Suprapubic skin (tissue), 4 donors: Measurements from ENCODE around the gene SORCS2.

Source experiments
- EP300 ChIP-seq: sonication (generic); formaldehyde crosslinking; IDR thresholded peaks from one replicate; pipeline ENCODE4 v1.6.1; 2017; ENCODE audit warnings: antibody characterized with exemption
- POLR2A ChIP-seq, 2 donors: fragments of 450-650 bp; IDR thresholded peaks; one replicate each; pipeline ENCODE4 v1.6.1; 2017; ENCODE audit warnings: antibody characterized with exemption in 2 of 2, mild to moderate bottlenecking in 2 of 2, moderate library complexity in 2 of 2
- POLR2AphosphoS5 ChIP-seq, 3 donors: sonication (generic); formaldehyde crosslinking; IDR thresholded peaks; one replicate each; pipeline ENCODE4 v1.6.1; 2017; ENCODE audit warnings: antibody characterized with exemption in 3 of 3
- TF ChIP-seq, protein P1 (sequence below), 2 donors: fragments of 200-600 bp in 1 of 2; fragments of 450-650 bp in 1 of 2; sonication (generic) in 1 of 2; IDR thresholded peaks; one replicate each; pipeline ENCODE4 v1.5.1; 2016 to 2019; ENCODE audit warnings: antibody characterized with exemption in 2 of 2, mild to moderate bottlenecking in 1 of 2, moderate library complexity in 1 of 2

DNA sequence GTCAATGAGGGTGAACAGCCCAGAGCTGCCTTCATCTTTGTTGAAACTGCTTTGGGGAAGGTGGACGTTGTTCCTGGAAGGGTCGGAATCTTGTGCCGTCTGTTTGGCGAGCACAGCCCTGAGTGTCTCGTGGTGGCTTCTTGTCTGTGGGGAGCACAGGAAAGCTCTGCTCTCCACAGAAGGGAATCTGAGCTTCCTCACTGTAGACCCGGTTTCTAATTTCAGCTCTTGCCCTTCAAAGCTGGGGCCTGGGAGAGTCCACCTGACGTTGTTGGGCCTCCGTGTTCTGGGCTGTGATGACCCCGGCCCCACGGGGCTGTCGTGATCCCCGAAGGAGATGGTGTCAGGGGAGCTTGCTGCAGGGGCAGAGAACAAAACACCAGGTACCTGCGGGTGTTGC lies 47.5 kb downstream of the SORCS2 start:
- TF ChIP-seq, protein P1, sequence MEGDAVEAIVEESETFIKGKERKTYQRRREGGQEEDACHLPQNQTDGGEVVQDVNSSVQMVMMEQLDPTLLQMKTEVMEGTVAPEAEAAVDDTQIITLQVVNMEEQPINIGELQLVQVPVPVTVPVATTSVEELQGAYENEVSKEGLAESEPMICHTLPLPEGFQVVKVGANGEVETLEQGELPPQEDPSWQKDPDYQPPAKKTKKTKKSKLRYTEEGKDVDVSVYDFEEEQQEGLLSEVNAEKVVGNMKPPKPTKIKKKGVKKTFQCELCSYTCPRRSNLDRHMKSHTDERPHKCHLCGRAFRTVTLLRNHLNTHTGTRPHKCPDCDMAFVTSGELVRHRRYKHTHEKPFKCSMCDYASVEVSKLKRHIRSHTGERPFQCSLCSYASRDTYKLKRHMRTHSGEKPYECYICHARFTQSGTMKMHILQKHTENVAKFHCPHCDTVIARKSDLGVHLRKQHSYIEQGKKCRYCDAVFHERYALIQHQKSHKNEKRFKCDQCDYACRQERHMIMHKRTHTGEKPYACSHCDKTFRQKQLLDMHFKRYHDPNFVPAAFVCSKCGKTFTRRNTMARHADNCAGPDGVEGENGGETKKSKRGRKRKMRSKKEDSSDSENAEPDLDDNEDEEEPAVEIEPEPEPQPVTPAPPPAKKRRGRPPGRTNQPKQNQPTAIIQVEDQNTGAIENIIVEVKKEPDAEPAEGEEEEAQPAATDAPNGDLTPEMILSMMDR (IDR thresholded peaks at IDR 0.05), result no peak
- TF ChIP-seq EP300, result no peak
- no peak for TF ChIP-seq POLR2AphosphoS5 (IDR thresholded peaks at IDR 0.05)
- TF ChIP-seq POLR2A (IDR thresholded peaks at IDR 0.05), result no peak
